Peyer's patch (tissue), 4 donors: ENCODE measurements around the gene IGF1. TPM values are rescaled to one million over a fixed set of nuclear protein-coding genes. Genes with fewer than 3 reads are reported as not detected.

ENCODE experiments used
- DNase-seq, 3 donors: peaks; one replicate each; pipeline ENCODE4 v3.0.0-alpha.2; 2017 to 2019
- H3K27ac ChIP-seq, 4 donors: fragments of 200-600 bp; sonication (generic); one replicate each; pipeline ENCODE4 v1.5.1; 2016 to 2019
- H3K27me3 ChIP-seq, 2 donors: fragments of 200-600 bp; sonication (generic); one replicate each; pipeline ENCODE4 v1.5.1; 2019
- H3K36me3 ChIP-seq, 3 donors: fragments of 200-600 bp; sonication (generic); one replicate each; pipeline ENCODE4 v1.5.1; 2016 to 2019
- H3K4me1 ChIP-seq, 4 donors: fragments of 200-600 bp; sonication (generic); one replicate each; pipeline ENCODE4 v1.5.1; 2016 to 2019
- H3K4me3 ChIP-seq, 4 donors: fragments of 200-600 bp; sonication (generic); 1 replicate in 3 of 4; 2 replicates in 1 of 4; pipeline ENCODE4 v1.5.1; 2016 to 2019; ENCODE audit warnings: mild to moderate bottlenecking in 1 of 4
- H3K9me3 ChIP-seq, 4 donors: fragments of 200-600 bp; sonication (generic); one replicate each; pipeline ENCODE4 v1.5.1; 2016 to 2019; ENCODE audit warnings: mild to moderate bottlenecking in 1 of 4
- CTCF ChIP-seq, 6 experiments: fragments of 450-650 bp in 4 of 6; fragments of 200-600 bp in 2 of 6; sonication (generic) in 1 of 6; IDR thresholded peaks; one replicate each; pipeline ENCODE4 v1.5.1; 2017 to 2019; ENCODE audit warnings: antibody characterized with exemption in 6 of 6, mild to moderate bottlenecking in 3 of 6, moderate library complexity in 1 of 6
- POLR2A ChIP-seq, 2 donors: fragments of 450-650 bp; IDR thresholded peaks; one replicate each; pipeline ENCODE4 v1.5.1; 2017; ENCODE audit warnings: antibody characterized with exemption in 2 of 2, mild to moderate bottlenecking in 2 of 2, moderate library complexity in 2 of 2
- total RNA-seq, 4 donors: library from RNA; depleted of rRNA; stranded (reverse); fragments of >200 nt; gene quantifications; one replicate each; pipeline ENCODE4 v1.1.0, GENCODE V29; 2016

Gene IGF1
- total RNA-seq, 4 donors from 2014 or later, result 4.0 to 21.5 (median 6.3) TPM

GRCh38 chr12:102468261-102468915 is 12.0 kb downstream of the IGF1 start:
- no peaks in the 10 kb centered on the region for H3K4me1 ChIP-seq
- no peaks in the 10 kb centered on the region for H3K9me3 ChIP-seq
- no peak overlapping the region for H3K4me3 ChIP-seq
- no peaks in the 10 kb centered on the region for H3K27me3 ChIP-seq
- TF ChIP-seq CTCF (IDR thresholded peaks at IDR 0.05) (no peak), POLR2A (IDR thresholded peaks at IDR 0.05) (no peak)
- no peaks in the 10 kb centered on the region for H3K36me3 ChIP-seq
- no peak for DNase-seq
- H3K27ac ChIP-seq, result no peak overlapping the region

- H3K4me3 ChIP-seq, result no peak overlapping the region
- H3K27me3 ChIP-seq, result no peaks in the 10 kb centered on the region
- no peak overlapping the region for H3K27ac ChIP-seq
- no peaks in the 10 kb centered on the region for H3K9me3 ChIP-seq
- TF ChIP-seq POLR2A (IDR thresholded peaks at IDR 0.05) (no peak), CTCF (IDR thresholded peaks at IDR 0.05) (no peak)
- DNase-seq, result no peak
- H3K4me1 ChIP-seq, result no peaks in the 10 kb centered on the region
- H3K36me3 ChIP-seq, result no peaks in the 10 kb centered on the region
Measured at GRCh38 chr12:102465762-102466560, 14.4 kb downstream of the IGF1 start.

- Histone ChIP-seq H3K27me3 (no peaks in the 10 kb centered on the region), H3K4me3 (no peak overlapping the region), H3K9me3 (no peaks in the 10 kb centered on the region), H3K4me1 (no peaks in the 10 kb centered on the region), H3K36me3 (no peaks in the 10 kb centered on the region), H3K27ac (no peak overlapping the region)
- no peak for DNase-seq
- TF ChIP-seq CTCF (IDR thresholded peaks at IDR 0.05), result no peak
- no peak for TF ChIP-seq POLR2A (IDR thresholded peaks at IDR 0.05)
Measured at GRCh38 chr12:102463659-102464249, 16.6 kb downstream of the IGF1 start.

- no peak for DNase-seq
Measured at GRCh38 chr12:102462795-102463465, 17.4 kb downstream of the IGF1 start.

More at GRCh38 chr12:102462795-102463465, 17.4 kb downstream of the IGF1 start:
- no peak for TF ChIP-seq POLR2A (IDR thresholded peaks at IDR 0.05)
- no peak for TF ChIP-seq CTCF (IDR thresholded peaks at IDR 0.05)
- Histone ChIP-seq H3K36me3 (no peaks in the 10 kb centered on the region), H3K9me3 (no peaks in the 10 kb centered on the region), H3K27me3 (no peaks in the 10 kb centered on the region), H3K4me3 (no peak overlapping the region), H3K4me1 (no peaks in the 10 kb centered on the region), H3K27ac (no peak overlapping the region)
